Endothelial cell of hepatic sinusoid (primary cell): Measurements from ENCODE around the gene CFAP251.
"Not testable (repeated sequence)": the region's sequence is repeated elsewhere in the genome, so short reads cannot be mapped to it uniquely, and the experiment has no call there.

Experiments used
- in situ Hi-C: cut with HindIII; loops from 2 replicates; pipeline ENCODE4 v1.10.0; 2017; ENCODE audit warnings: low sequenced_read_pairs

CFAP251 gene

DNA sequence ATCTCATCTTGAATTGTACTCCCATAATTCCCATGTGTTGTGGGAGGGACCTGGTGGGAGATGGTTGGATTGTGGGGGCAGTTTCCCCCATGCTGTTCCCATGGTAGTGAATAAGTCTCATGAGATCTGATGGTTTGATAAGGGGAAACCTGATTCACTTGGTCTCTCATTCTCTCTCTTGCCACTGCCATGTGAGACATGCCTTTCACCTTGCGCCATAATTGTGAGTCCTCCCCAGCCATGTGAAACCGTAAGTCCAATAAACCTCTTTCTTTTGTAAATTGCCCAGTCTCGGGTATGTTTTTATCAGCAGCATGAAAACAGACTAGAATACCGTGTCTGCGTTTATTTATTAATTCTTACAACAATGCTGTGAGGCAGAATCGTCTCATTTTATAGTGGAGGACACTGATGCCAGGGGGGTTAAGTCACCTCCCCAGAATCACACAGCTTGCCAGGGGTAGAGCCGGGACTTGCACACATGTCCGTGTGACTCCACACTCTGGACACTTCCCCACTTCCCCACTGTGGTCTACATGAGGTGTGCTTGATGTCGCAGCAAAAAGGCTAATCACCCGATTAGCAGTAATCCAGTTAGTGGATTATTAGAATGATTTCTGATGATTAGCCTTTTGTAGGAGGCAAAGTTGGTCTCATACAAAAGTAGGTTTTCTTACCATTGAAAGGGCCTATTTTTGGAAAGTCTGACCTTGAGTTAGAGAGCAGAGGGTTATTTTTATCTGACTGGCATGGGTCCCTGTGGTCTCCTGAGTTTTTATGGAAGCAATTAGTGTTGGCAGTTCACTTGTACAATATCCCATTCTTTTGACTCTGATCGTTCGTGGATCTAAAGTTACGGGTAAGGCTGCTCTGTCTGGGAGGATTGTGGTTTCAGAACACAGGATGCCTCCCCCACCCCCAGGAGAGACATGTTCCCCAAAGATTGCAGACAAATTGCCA, 55.9 kb downstream of the CFAP251 start:
- in situ Hi-C loops, result no loop called here

DNA sequence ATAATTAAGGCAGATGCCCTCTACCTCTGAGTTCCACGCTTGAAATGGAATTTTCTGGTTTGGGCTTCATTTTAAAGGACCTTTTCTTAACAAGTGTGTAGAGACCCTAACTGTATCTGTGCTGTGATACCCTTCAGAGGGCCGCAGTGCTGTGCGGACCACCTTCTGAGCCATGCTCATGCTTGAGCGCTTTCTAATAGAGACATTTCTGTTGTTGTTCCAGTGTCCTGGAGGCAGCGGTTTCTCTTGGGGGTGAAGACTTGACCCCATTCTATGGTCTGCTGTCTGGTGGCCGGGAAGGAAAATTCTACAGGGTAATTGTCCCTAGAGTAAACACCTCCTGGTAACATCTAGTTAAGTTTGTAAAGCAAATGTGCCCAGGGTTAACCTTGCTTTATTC, 56.6 kb downstream of the CFAP251 start:
- in situ Hi-C loops, result no loop called here

DNA sequence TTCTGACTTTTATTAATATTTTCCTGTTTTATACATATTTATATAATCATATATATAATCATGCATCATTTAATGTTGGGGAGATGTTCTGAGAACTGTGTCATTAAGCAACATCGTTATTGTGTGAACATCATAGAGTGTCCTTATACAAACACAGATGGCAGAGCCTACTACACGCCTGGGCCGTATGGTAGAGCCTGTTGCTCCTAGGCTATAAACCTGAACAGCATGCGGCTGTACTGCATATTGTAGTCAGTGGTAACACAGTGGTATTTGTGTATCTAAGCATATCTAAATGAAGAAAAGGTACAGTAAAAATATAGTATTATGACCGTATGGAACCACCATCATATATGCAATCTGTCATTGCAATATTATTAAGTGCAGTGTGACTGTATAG, 58.6 kb downstream of the CFAP251 start:
- in situ Hi-C loops, result no loop called here

DNA sequence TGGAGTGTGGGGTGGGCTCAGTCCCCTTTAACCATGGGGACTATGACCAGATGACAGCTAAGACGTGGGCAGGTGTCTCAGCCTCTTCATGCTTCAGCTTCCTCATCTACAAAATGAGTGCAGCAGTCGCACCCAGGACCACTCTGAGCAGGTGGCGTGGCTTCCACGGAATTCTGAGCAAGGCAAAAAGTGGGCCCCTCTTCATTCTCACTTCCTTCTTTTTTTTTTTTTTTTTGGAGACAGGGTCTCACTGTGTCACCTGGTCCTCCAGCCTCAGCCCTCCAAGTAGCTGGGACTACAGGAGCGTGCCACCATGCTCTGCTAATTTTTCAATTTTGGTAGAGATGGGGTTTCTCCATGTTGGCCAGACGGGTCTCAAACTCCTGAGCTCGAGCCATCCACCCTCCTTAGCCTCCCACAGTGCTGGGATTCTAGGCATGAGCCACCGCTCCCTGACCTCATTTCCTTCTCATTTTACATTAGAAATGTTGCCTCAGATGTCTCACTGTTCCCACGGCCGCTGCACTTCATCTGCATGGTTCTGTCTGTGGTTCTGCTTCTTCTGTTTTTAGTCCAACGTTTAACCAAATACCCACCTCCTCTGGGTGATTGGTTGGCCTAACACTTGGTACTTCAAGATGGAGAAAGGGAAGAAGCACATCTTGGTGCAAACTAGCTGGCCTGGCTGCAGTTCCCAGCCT, 61.9 kb downstream of the CFAP251 start:
- in situ Hi-C loops, result no loop called here

DNA sequence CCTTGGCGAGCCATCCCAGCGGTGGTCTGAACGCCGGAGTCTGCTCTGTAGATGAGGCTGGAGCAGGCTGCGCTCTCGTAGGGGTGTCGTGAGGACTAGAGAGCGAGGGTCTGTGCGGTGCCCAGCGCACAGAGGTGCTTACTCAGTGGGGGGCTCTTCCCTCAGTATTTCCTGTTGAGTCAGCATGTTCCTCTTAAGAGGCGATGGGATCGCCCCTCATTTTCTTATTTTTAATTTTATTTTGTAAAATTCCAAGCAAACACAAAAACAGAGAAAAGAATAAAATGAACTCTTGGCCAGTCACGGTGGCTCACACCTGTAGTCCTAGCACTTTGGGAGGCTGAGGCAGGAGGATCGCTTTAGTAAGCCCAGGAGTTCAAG, 62.5 kb downstream of the CFAP251 start:
- in situ Hi-C loops, result no loop called here

DNA sequence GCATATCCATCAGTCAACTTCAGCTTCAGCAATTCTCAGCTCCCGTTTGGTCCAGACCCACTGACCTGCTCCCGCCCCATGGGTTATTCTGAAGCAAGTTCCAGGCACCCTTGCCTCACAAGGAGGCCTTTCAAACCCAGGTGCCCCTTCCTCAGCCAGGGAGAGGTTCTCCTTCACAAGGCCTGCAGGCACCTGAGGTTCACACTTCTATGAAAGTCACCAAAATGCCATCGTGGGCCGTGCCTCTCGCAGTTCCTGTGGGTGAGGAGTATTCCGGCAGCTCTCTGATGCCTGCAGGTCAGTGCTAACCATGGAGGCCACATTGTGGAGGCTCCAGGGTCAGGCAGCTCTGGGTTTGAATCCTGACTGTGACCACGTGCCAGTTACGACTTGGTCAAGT, 63.1 kb downstream of the CFAP251 start:
- in situ Hi-C loops, result no loop called here

DNA sequence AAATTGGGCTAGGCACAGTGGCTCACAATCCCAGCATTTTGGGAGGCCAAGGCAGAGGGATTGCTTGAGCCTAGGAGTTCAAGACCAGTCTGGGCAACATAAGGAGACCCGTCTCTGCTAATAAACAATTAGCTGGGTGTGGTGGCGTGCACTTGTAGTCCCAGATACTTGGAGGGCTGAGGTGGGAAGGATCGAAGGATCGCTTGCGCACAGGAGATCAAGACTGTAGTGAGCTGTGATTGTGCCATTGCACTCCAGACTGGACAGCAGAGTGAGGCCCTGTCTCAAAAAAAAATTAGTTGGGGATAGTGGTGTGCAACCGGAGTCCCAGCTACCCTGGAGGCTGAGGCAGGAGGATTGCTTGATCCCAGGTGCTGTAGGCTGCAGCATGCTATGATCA, 64.6 kb downstream of the CFAP251 start:
- in situ Hi-C loops, result no loop called here

DNA sequence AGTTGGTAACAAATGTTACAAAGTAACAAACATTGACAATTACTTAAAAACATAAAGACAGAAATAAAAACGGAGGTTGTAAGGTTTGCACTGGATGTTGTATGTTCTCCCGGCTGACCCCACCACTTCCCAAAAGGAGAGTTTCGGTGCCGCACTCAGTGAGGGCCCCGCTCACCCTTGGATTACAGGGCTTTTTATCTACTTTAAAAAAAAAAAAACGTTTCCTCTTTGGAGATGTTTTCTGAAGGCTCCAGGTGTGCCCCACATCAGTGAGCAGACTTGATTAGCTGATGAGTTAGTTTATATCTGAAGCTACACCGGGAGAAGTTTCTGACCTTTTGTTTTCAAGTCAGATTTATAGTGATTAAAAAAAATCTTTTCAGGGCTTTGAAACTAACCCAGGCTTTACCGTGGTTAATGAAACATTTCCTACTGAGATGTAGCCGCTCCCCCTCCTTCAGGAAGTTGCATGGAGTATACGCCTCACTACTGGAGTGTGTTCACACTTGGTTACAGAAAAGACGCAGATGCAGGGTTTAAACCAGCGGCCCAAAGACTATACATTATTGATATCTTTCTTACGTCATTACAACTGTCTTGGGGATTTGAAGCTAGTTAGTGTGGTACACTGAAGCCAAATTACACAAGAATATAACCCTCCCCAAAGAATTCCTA, 65.3 kb downstream of the CFAP251 start:
- in situ Hi-C loops, result no loop called here

DNA sequence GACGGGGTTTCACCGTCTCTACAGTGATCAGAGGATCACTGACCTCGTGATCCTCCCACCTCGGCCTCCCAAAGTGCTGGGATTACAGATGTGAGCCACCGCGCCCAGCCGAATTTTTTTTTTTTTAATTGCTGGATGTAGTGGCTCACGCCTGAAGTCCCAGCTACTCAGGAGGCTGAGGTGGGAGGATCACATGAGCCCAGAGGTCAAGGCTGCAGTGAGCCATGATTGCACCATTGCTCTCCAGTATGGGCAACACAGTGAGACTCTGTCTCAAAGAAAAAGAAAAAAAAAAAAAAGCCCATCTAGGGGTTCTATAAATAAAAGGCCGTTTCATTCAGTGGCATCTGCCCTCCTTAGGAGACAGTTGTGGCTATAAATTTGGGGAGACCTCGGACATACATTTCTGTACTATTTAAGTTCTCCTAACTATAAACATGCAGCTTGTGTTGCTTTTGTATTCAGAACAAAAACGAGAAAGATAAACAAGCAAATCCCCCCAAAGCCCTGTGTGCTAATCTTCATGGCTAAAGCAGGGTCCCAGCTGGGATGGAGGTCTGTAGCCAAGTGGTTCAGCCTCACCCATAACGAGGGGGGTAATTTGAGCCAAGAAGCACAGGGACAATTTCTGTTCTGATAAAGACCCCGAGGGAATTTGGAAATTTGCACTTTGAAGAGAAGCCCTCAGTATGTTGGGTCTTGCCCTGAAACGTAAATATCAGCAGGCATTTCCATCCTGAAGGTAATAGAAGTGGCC, 68.3 kb downstream of the CFAP251 start:
- in situ Hi-C loops, result no loop called here

DNA sequence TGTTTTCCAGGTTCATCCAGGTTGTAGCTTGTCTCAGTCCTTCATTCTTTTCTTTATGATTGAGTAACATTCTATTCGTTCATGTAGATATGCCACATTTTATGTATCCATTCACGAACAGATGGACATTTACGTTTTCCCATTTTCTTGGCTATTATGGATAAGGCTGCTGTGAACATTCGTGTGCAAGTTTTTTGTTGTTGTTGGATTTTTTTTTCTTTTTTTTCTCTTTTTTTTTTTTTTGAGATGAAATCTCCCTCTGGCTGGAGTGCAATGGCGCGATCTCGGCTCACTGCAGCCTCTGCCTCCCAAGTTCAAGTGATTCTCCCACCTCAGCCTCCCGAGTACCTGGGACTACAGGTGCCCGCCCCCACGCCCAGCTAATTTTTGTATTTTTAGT, 70.1 kb downstream of the CFAP251 start:
- in situ Hi-C loops, result not testable (repeated sequence)

DNA sequence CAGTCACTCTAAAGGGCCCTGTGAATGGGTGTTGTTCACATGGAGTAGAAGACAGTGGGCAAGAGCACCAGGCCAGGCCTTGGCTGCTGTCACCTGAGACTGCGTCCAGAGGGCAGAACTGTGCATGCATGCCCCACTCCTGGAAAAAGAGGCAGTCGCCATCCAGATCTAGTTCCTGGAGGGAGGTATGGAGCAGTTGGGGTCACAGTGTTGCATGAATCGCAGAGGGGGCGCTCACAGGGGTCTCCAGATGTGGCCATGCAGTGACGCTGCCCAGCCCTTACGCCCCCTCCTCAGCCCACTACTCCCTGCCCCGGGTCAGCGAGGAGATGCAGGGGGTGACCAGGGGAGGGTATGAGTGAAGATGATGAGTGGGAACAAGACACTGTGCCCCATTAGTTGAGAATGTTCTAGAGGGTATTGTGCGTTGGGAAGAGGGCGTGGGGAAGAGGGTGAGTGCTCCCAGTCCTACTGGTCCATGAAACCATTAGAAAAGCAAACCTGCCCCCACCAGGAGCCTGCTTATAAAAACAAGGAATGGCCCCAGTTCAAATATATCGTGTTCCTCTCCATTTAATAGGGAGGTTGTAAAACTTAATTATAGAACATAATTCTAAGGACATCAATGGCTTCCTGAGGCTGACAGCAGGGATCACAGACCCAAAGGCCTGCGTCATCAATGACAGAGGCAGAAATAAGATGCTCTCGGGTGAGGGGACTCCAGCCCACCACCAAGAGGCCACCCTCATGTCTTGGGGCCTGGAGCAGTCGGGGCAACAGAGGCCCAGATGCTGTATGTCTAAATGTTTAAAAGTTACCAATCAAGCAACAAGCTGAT, 71.1 kb downstream of the CFAP251 start:
- in situ Hi-C loops, result no loop called here

DNA sequence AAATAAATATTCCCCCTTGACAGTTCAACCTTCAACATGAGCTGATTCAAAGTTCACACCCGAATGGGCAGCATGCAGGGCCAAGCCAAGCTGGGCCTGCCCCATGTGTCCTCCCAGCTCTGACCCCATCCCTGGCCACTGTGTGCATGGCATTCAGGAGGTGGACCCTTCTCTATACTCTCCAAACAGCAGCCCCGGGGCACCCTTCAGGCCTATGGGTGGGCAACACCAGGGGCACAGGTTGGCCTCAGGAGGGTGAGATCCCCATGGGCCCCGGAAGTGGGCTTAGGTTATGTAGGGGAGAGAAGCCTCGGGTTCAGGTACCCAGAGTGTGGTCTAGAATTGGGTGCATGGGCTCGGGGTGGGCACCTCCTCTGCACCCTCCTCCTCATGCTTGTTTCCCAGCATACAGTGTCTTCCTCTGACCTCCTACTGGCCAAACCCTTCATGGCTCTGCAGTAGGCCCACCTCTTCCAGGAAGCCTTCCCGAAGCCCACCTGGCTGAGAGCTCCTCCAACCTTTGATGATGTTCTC, 71.8 kb downstream of the CFAP251 start:
- in situ Hi-C loops, result no loop called here

DNA sequence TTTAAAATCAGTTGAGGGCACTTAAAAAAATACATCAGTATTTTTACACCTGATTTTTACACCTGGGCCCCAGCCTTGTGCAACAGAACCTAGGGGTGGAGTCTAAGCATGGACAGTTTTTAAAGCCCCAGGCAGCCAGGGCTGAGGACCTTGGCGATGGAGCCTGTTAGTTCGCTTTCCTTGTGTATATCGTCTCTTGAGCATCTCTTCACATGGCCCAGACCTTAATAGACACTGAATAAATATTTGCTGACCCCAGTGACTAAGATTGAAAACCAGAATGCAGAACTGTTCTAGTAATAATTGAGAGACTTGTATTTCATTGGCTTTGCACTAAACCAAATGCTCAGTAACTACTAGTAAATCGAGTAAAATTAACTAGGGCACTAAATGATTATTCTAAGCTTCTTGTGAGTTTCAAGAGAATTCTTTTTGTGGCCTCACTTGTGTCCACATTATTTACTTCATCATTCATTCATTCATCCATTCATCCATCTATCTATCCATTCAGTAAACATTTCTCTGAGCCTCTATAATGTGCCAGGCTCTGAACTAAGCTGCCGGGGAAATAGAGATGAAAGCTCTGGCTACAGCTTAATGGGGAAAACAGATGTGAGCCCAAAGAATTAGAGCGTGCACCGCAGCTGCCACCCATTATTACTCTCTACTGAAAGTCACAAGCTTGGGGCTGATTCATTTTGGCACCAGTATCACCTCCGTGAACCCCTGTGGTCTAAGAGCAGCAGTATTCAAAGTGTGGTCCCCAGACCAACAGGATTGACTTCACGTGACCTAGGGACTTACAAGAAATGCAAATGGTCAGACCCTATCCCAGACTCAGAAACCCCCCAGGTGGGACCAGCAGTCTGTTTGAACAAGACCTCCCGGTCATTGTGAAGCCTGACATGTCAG, 72.6 kb downstream of the CFAP251 start:
- in situ Hi-C loops, result no loop called here

DNA sequence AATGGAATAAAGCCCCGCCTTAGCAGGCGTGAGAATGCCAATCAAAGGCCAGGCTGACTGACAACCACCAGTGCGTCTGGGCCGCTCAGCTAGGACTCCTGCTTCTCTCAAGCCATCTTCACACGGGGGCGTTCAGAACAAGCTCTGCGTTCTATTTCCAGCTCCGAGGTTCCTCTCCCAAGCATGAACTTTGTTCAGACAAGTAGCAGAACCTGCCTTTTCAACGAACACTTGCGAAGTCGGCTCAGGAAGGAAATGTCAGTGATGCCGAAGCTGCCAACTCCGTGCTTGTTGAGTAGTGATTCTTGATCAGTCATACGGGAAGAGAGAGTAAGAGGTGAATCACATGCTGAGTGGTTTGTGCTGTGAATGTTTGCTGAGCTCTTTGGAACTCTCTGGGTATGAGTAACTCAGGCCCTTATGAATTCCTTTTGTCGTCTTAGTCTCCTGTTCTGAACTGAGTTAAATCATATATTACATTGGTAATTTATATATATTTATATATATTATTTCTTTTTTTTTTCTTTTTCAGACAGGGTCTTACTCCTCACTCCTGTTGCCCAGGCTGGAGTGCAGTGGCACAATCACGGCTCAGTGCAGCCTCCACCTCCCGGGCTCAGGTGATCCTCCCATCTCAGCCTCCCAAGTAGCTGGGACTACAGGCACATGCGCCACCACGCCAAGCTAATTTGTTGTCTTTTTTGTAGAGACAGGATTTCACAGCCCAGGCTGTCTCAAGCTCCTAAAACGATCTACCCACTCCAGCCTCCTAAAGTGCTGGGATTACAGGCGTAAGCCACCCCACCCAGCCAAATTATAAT, 73.9 kb downstream of the CFAP251 start:
- in situ Hi-C loops, result no loop called here

DNA sequence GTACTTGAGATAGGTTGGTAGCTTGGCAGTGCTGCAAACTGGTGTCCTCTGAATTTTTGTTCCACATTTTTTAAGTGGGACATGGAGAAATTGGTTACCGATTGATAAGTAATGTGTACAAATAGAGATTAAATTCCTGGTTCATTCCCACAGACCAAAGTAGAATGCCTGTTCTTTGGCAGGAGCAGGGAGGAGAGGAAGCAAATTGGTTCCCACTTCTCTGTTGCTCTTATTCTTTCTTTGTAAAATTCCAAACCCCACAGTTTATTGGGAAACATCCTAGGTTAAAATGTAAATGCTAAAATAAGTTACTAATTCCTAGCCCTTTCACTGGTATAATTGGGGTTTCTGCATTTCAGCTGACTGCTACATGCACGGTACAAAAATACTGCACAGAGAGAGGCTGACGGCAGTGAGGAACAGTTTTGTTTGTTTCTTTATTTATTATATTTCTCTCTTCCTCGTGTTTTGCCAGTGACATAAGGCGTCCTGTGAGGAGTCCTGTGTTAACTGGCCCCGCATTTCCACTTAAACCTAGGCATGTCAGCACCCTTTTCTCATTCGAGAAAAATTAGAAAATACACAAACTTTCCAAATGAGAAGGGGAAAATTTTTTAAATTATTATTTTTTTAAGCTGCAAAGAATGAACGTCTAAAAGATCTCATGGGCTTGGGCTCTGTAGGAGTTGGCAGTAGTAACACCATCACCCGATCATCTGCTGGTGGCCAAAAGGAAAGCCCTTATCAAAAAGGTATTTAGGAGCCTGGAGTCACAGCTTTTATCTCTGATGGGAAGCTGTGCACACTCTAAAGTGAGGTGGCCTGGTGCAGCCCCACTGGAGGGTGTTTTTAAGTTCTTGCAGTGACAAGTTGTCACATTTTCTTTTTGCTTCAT, 77.9 kb downstream of the CFAP251 start:
- in situ Hi-C loops, result loop anchor here (5.0 kb wide), 1 partner anchor 121 kb away; no protein-coding TSS in a partner anchor

DNA sequence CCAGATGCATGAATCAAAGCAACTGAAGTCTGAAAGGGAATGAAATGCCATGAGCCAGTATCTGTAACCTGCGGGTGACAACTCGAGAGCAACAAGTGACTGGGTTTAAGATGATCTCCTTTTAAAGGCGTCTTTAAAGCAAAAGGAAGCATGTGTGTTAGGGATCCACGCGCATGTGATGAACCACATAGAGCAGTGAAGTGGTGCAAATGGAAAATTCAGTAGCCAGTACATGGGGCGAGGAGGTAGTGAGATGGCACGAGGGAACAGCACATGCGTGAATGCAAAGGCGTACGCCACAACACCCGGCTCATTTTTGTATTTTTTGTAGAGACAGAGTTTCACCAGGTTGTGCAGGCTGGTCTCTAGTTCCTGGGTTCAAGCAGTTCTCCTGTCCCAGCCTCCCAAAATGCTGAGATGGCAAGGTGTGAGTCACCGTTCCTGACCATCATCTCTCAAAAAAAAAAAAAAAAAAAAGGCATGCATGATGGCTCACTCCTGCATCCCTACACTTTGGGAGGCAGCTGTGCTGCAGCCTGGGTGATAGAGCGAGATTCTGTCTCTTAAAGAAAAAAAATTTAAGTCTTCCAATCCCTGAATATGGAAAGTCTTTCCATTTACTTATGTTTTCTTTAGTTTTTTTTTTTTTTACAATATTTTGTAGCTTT, 78.7 kb downstream of the CFAP251 start:
- in situ Hi-C loops, result loop anchor here (5.0 kb wide), 1 partner anchor 120 kb away; no protein-coding TSS in a partner anchor
